GM19395 (cell line): ENCODE results near the gene LPAR3.
"Not testable (repeated sequence)": the region's sequence is repeated elsewhere in the genome, so short reads cannot be mapped to it uniquely, and the experiment has no call there.

Source experiments
- ATAC-seq: cut with Tn5 transposase; IDR thresholded peaks from one replicate; pipeline ENCODE4 v1.9.1; 2021; ENCODE audit warnings: mild to moderate bottlenecking, moderate library complexity; ENCODE audit not compliant: unreplicated experiment

Gene LPAR3

GRCh38 chr1:84892705-84893618 lies at the start of gene LPAR3:
LPAR3 (minus strand) TSS chr1:84893206; CDS start chr1:84866120, 27,086 bp downstream.
- no peak for ATAC-seq

- ATAC-seq, result no peak
Observed at GRCh38 chr1:84941843-84942242, 48.8 kb upstream of the LPAR3 start.

- no peak for ATAC-seq
Observed at GRCh38 chr1:84940481-84940880, 47.5 kb upstream of the LPAR3 start.

GRCh38 chr1:84939761-84940160 lies 46.8 kb upstream of the LPAR3 start:
- ATAC-seq, result no peak

GRCh38 chr1:84939151-84939550 lies 46.1 kb upstream of the LPAR3 start:
- no peak for ATAC-seq

GRCh38 chr1:84936116-84936810 lies 43.3 kb upstream of the LPAR3 start:
- no peak for ATAC-seq

GRCh38 chr1:84933011-84933611 lies 40.1 kb upstream of the LPAR3 start:
- no peak for ATAC-seq

GRCh38 chr1:84930831-84931230 lies 37.8 kb upstream of the LPAR3 start:
- no peak for ATAC-seq

GRCh38 chr1:84930329-84930728 lies 37.3 kb upstream of the LPAR3 start:
- no peak for ATAC-seq

GRCh38 chr1:84929581-84929980 lies 36.6 kb upstream of the LPAR3 start:
- no peak for ATAC-seq

GRCh38 chr1:84928979-84929378 lies 36.0 kb upstream of the LPAR3 start:
- ATAC-seq, result no peak

- no peak for ATAC-seq
Observed at GRCh38 chr1:84923317-84923716, 30.3 kb upstream of the LPAR3 start.

- no peak for ATAC-seq
Observed at GRCh38 chr1:84920159-84920558, 27.2 kb upstream of the LPAR3 start.

GRCh38 chr1:84919461-84919970 lies 26.5 kb upstream of the LPAR3 start:
- no peak for ATAC-seq

GRCh38 chr1:84918726-84919336 lies 25.8 kb upstream of the LPAR3 start:
- ATAC-seq, result no peak

- ATAC-seq, result no peak
Observed at GRCh38 chr1:84916897-84917296, 23.9 kb upstream of the LPAR3 start.

- ATAC-seq, result no peak
Observed at GRCh38 chr1:84913555-84913892, 20.5 kb upstream of the LPAR3 start.

GRCh38 chr1:84912726-84913554 lies 19.9 kb upstream of the LPAR3 start:
- no peak for ATAC-seq

- not testable (repeated sequence) for ATAC-seq
Observed at GRCh38 chr1:84908746-84909464, 15.9 kb upstream of the LPAR3 start.
